H1 (cell line): ENCODE results near the gene CALM1.
"Not testable (repeated sequence)": the region's sequence is repeated elsewhere in the genome, so short reads cannot be mapped to it uniquely, and the experiment has no call there.

ENCODE experiments used
- CREB1 ChIP-seq: IDR thresholded peaks from 2 replicates; pipeline ENCODE4 v1.6.1; 2012; ENCODE audit warnings: inconsistent platforms
- EP300 ChIP-seq, 2 experiments: IDR thresholded peaks; 1 replicate in 1 of 2; 2 replicates in 1 of 2; pipeline ENCODE4 v1.6.1; 2011 to 2012; ENCODE audit warnings: low read depth in 2 of 2, low read length in 2 of 2, mild to moderate bottlenecking in 2 of 2, borderline replicate concordance in 1 of 2, inconsistent platforms in 1 of 2, moderate library complexity in 1 of 2
- KDM5A ChIP-seq: fragments of 200-600 bp; IDR thresholded peaks from 2 replicates; pipeline ENCODE4 v1.7.1; 2012; ENCODE audit warnings: mild to moderate bottlenecking, low read length, inconsistent platforms, mixed read lengths
- NRF1 ChIP-seq: IDR thresholded peaks from 2 replicates; pipeline ENCODE4 v1.6.1; 2011; ENCODE audit warnings: mild to moderate bottlenecking, low read depth, low read length, improper control_type of control experiment
- POLR2A ChIP-seq, 2 experiments: IDR thresholded peaks; 1 replicate in 1 of 2; 2 replicates in 1 of 2; pipeline ENCODE4 v1.6.1; 2011; ENCODE audit warnings: low read depth in 2 of 2, low read length in 2 of 2, mild to moderate bottlenecking in 2 of 2; ENCODE audit errors: control extremely low read depth in 1 of 2
- POLR2AphosphoS5 ChIP-seq: IDR thresholded peaks from 2 replicates; pipeline ENCODE4 v1.6.1; 2011; ENCODE audit warnings: low read depth, low read length
- RXRA ChIP-seq: IDR thresholded peaks from 2 replicates; pipeline ENCODE4 v1.6.1; 2011; ENCODE audit warnings: low read depth, mild to moderate bottlenecking, low read length, moderate library complexity; ENCODE audit not compliant: insufficient read depth
- SIN3A ChIP-seq, 2 experiments: IDR thresholded peaks in 1 of 2; conservative IDR thresholded peaks in 1 of 2; 2 replicates each; pipeline ENCODE4 v1.6.1; 2011 to 2012; ENCODE audit warnings: low read length in 2 of 2, improper control_type of control experiment in 1 of 2, low read depth in 1 of 2, mild to moderate bottlenecking in 1 of 2
- TEAD4 ChIP-seq: IDR thresholded peaks from 2 replicates; pipeline ENCODE4 v1.6.1; 2012; ENCODE audit warnings: low read depth, low read length, inconsistent platforms, mixed read lengths
- ZNF274 ChIP-seq: IDR thresholded peaks from 2 replicates; pipeline ENCODE4 v1.7.0; 2012; ENCODE audit warnings: low read length, borderline replicate concordance; ENCODE audit errors: extremely low read depth
- TF ChIP-seq, protein P1 (sequence below), 3 experiments: IDR thresholded peaks; 1 replicate in 2 of 3; 2 replicates in 1 of 3; pipeline versions ENCODE4 v1.5.1 to v1.6.1; 2011; ENCODE audit warnings: low read length in 3 of 3, mild to moderate bottlenecking in 3 of 3, inconsistent platforms in 2 of 3, low read depth in 1 of 3, moderate library complexity in 1 of 3; ENCODE audit not compliant: insufficient read depth in 1 of 3; ENCODE audit errors: control extremely low read depth in 1 of 3
- TF ChIP-seq, protein P2 (sequence below): IDR thresholded peaks from 2 replicates; pipeline ENCODE4 v1.6.1; 2011; ENCODE audit warnings: low read length, improper control_type of control experiment
- TF ChIP-seq, protein P3 (sequence below): IDR thresholded peaks from 2 replicates; pipeline ENCODE4 v1.6.1; 2011; ENCODE audit warnings: low read depth, mild to moderate bottlenecking, low read length; ENCODE audit not compliant: insufficient read depth

DNA sequence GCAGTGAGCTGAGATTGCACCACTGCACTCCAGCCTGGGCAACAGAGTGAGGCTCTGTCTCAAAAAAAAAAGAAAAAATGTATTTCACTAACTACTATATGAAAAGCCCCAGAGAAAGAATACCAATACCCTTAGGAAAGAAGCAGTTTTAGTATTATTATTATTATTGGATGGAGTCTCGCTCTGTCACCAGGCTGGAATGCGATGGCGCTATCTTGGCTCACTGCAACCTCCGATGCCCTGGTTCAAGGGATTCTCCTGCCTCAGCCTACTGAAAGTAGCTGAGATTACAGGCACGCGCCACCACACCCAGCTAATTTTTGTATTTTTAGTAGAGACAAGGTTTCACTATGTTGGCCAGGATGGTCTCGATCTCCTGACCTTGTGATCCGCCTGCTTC lies 2.0 kb upstream of the CALM1 start:
- TF ChIP-seq POLR2AphosphoS5; NRF1; SIN3A (conservative IDR thresholded peaks at IDR 0.05 in 1 of 2, IDR thresholded peaks at IDR 0.05 in 1 of 2; ENCODE audit: low read depth in 1 of 2, low read length in 2 of 2); POLR2A (IDR thresholded peaks at IDR 0.05; ENCODE audit: control extremely low read depth in 1 of 2, low read depth in 2 of 2, low read length in 2 of 2); CREB1; ZNF274; KDM5A; EP300 (IDR thresholded peaks at IDR 0.05; ENCODE audit: borderline replicate concordance in 1 of 2, low read depth in 2 of 2, low read length in 2 of 2); TEAD4; RXRA: not testable (repeated sequence)
- TF ChIP-seq, protein P1, sequence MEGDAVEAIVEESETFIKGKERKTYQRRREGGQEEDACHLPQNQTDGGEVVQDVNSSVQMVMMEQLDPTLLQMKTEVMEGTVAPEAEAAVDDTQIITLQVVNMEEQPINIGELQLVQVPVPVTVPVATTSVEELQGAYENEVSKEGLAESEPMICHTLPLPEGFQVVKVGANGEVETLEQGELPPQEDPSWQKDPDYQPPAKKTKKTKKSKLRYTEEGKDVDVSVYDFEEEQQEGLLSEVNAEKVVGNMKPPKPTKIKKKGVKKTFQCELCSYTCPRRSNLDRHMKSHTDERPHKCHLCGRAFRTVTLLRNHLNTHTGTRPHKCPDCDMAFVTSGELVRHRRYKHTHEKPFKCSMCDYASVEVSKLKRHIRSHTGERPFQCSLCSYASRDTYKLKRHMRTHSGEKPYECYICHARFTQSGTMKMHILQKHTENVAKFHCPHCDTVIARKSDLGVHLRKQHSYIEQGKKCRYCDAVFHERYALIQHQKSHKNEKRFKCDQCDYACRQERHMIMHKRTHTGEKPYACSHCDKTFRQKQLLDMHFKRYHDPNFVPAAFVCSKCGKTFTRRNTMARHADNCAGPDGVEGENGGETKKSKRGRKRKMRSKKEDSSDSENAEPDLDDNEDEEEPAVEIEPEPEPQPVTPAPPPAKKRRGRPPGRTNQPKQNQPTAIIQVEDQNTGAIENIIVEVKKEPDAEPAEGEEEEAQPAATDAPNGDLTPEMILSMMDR (IDR thresholded peaks at IDR 0.05; ENCODE audit: control extremely low read depth in 1 of 3, insufficient read depth in 1 of 3, low read depth in 1 of 3, low read length in 3 of 3): not testable (repeated sequence)
- TF ChIP-seq, protein P2, sequence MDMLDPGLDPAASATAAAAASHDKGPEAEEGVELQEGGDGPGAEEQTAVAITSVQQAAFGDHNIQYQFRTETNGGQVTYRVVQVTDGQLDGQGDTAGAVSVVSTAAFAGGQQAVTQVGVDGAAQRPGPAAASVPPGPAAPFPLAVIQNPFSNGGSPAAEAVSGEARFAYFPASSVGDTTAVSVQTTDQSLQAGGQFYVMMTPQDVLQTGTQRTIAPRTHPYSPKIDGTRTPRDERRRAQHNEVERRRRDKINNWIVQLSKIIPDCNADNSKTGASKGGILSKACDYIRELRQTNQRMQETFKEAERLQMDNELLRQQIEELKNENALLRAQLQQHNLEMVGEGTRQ: not testable (repeated sequence)
- TF ChIP-seq, protein P3, sequence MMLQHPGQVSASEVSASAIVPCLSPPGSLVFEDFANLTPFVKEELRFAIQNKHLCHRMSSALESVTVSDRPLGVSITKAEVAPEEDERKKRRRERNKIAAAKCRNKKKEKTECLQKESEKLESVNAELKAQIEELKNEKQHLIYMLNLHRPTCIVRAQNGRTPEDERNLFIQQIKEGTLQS: not testable (repeated sequence)
